ENCODE measurements around the gene STK4. TPM values are rescaled to one million over a fixed set of nuclear protein-coding genes. Genes with fewer than 3 reads are reported as not detected.

Gene STK4
- total and polyA plus RNA-seq, 2 donors (not counting 3 experiments of a cell fraction or from before 2014, with no cell fraction given) = 9.1 to 29.6 TPM

DNA sequence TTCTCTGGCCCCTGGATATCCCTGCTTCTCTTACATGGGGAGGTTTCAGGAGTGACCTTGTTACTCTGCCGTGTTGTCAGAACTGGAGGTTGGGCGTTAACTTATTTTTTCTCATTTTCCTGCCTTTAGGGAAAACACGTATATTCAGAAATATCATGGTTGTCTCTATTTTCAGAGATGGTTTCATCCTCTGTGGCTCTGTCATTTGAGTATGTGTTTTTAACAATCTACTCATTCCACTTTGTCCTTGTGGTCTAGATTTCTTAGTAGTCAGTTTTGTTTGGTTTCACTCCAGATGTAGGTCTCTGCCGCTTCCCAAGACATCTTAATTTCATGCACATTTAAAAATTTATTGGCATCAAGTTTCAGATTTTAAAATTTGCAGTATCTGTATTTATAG is 88.7 kb downstream of the STK4 start:
- H3K36me3 ChIP-seq (ENCODE audit: control insufficient read depth in 2 of 2, extremely low read depth in 1 of 2, insufficient read depth in 2 of 2, low read length in 2 of 2) = peaks cover 0 to 2% of the 10 kb centered on the region in 2 experiments
- no peaks in the 10 kb centered on the region for H3K79me2 ChIP-seq (ENCODE audit: control insufficient read depth, insufficient read depth, low read length)
- H2AFZ ChIP-seq (ENCODE audit: low read depth, low read length) = no peak overlapping the region
- no peak overlapping the region for H3K4me3 ChIP-seq (replicated peaks in 1 of 3; ENCODE audit: insufficient read depth in 1 of 3, low read depth in 1 of 3, low read length in 3 of 3)
- DNase-seq (ENCODE audit: low read depth, low spot score) (no peak), FAIRE-seq (no peak)
- intact Hi-C loops (cut with micrococcal nuclease) (no loop called here), dilution Hi-C loops (cut with MboI; ENCODE audit: extremely low pct_ligation_motif_present, low sequenced_read_pairs) (no loop called here)
- POLR2A ChIA-PET = no interaction called here
- no peaks in the 10 kb centered on the region for H3K9me1 ChIP-seq (replicated peaks; ENCODE audit: control insufficient read depth, extremely low read depth, insufficient read depth, low read length)
- BruUV-seq (replicated peaks) = no TSS peak
- H3K27ac ChIP-seq (ENCODE audit: insufficient read depth, low read depth, low read length) = no peak overlapping the region
- no peaks in the 10 kb centered on the region for H4K20me1 ChIP-seq (replicated peaks; ENCODE audit: control insufficient read depth, extremely low read depth, insufficient read depth, low read length)
- CTCF ChIA-PET = interaction anchor here (0.6 to 5.0 kb wide), 3 partner anchors 11 to 239 kb away, joined by 3 to 46 read pairs (median 3); no protein-coding TSS in a partner anchor
- H3K4me2 ChIP-seq (ENCODE audit: insufficient read depth, low read length) = no peak overlapping the region
- no peak overlapping the region for H3K9ac ChIP-seq (replicated peaks; ENCODE audit: extremely low read depth, insufficient read depth, low read length)
- H3K9me3 ChIP-seq (replicated peaks; ENCODE audit: control insufficient read depth, insufficient read depth, low read length) = no peaks in the 10 kb centered on the region
- TF ChIP-seq MYC (IDR thresholded peaks at IDR 0.05; ENCODE audit: low read depth, low read length) = no peak
- TF ChIP-seq JUN (IDR thresholded peaks at IDR 0.05; ENCODE audit: borderline replicate concordance, insufficient read depth, insufficient read length, low read depth) = no peak
- TF ChIP-seq EZH2 (IDR thresholded peaks at IDR 0.05; ENCODE audit: borderline replicate concordance, low read depth, low read length, severe bottlenecking) = no peak
- TF ChIP-seq POLR2A (IDR thresholded peaks at IDR 0.05; ENCODE audit: low read depth, low read length) = no peak
- TF ChIP-seq GATA2 (IDR thresholded peaks at IDR 0.05; ENCODE audit: insufficient read depth, insufficient read length, low read depth, low read length) = no peak
- TF ChIP-seq, protein P1, sequence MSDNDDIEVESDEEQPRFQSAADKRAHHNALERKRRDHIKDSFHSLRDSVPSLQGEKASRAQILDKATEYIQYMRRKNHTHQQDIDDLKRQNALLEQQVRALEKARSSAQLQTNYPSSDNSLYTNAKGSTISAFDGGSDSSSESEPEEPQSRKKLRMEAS (IDR thresholded peaks at IDR 0.05; ENCODE audit: insufficient read depth, insufficient read length) = no peak
- TF ChIP-seq, protein P2, sequence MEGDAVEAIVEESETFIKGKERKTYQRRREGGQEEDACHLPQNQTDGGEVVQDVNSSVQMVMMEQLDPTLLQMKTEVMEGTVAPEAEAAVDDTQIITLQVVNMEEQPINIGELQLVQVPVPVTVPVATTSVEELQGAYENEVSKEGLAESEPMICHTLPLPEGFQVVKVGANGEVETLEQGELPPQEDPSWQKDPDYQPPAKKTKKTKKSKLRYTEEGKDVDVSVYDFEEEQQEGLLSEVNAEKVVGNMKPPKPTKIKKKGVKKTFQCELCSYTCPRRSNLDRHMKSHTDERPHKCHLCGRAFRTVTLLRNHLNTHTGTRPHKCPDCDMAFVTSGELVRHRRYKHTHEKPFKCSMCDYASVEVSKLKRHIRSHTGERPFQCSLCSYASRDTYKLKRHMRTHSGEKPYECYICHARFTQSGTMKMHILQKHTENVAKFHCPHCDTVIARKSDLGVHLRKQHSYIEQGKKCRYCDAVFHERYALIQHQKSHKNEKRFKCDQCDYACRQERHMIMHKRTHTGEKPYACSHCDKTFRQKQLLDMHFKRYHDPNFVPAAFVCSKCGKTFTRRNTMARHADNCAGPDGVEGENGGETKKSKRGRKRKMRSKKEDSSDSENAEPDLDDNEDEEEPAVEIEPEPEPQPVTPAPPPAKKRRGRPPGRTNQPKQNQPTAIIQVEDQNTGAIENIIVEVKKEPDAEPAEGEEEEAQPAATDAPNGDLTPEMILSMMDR (IDR thresholded peaks at IDR 0.05; ENCODE audit: extremely low read depth in 1 of 2, insufficient read depth in 1 of 2, low read depth in 1 of 2, low read length in 2 of 2) = no peak
- no peak for TF ChIP-seq POLR2AphosphoS5 (IDR thresholded peaks at IDR 0.05; ENCODE audit: insufficient read depth, low read depth, low read length)
- TF ChIP-seq FOS (IDR thresholded peaks at IDR 0.05; ENCODE audit: borderline replicate concordance, insufficient read depth, low read length) = no peak
- H3K27me3 ChIP-seq (ENCODE audit: control insufficient read depth in 2 of 2, insufficient read depth in 2 of 2, low read length in 2 of 2) = no peaks in the 10 kb centered on the region
- peaks cover 3% of the 10 kb centered on the region for H3K4me1 ChIP-seq (ENCODE audit: control insufficient read depth, extremely low read depth, insufficient read depth, low read length)

Measured in endothelial cell of umbilical vein (primary cell).